ENCODE measurements around the gene ATL1.

ATL1 gene

DNA sequence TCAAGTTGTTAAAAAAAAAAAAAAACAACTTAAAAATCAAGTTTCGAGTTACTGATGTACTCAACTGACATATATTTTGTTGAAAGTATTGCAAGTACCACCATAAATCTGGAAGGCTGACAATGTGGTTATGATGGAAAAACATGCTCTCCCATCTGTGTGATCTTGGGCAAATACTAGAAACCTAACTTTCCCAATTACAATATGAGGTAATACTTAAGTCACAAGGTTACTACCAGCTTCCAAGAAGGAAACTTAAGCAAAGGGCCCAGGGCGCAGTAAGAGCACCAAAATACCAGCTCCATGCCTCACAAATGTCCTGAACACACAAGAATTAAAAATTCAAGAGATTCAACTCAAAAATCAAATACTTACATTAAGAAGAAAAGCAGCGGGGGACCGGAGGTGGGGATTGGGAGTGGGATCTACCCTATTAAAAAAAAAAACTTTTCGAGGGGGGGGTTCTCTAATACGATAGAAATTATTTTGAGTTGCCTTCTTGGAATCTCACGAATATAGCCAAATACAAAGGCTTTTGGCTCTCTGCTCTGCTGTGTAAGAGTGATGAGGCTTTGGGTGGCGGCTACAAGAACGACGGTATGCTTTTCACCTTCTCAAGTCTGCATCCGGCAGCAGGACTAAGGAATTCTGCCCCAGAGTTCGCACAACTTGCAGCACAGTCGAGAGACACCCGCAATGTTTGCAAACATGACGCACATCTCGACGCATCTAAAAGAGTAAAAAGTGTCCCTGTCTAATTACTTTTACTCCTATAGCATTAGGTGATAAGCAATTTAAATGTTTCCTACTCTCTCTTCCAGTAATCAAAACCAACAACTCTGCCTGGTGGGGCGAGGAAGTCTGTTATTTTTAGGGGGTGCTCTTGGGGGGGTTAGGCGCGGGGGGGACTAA is 107.1 kb downstream of the ATL1 start:
- Histone ChIP-seq H3K9me3 (ENCODE audit: severe bottlenecking) (no peaks in the 10 kb centered on the region), H3K27me3 (ENCODE audit: insufficient read depth, poor library complexity, severe bottlenecking) (no peaks in the 10 kb centered on the region), H3K4me3 (ENCODE audit: severe bottlenecking) (peak overlapping the region; percentile 74), H3K27ac (ENCODE audit: poor library complexity, severe bottlenecking) (peak overlapping the region; percentile 88), H3K36me3 (ENCODE audit: low read depth) (peaks cover 27% of the 10 kb centered on the region), H3K4me1 (ENCODE audit: insufficient read depth, poor library complexity, severe bottlenecking) (peaks cover 20% of the 10 kb centered on the region)
- ATAC-seq (ENCODE audit: low read depth) (peak; percentile 59), DNase-seq (ENCODE audit: low spot score) (no peak)
- TF ChIP-seq CTCF (IDR thresholded peaks at IDR 0.05; ENCODE audit: poor library complexity, severe bottlenecking), result no peak

- Histone ChIP-seq H3K36me3 (ENCODE audit: low read depth) (peaks cover 22% of the 10 kb centered on the region), H3K4me3 (ENCODE audit: severe bottlenecking) (peak overlapping the region; percentile 74), H3K9me3 (ENCODE audit: severe bottlenecking) (no peaks in the 10 kb centered on the region), H3K4me1 (ENCODE audit: insufficient read depth, poor library complexity, severe bottlenecking) (peaks cover 20% of the 10 kb centered on the region), H3K27me3 (ENCODE audit: insufficient read depth, poor library complexity, severe bottlenecking) (no peaks in the 10 kb centered on the region), H3K27ac (ENCODE audit: poor library complexity, severe bottlenecking) (peak overlapping the region; percentile 88)
- no peak for TF ChIP-seq CTCF (IDR thresholded peaks at IDR 0.05; ENCODE audit: poor library complexity, severe bottlenecking)
- DNase-seq (ENCODE audit: low spot score), result no peak
- ATAC-seq (ENCODE audit: low read depth), result peak; percentile 50
Measured at GRCh38 chr14:50667684-50667995, 107.7 kb downstream of the ATL1 start.

DNA sequence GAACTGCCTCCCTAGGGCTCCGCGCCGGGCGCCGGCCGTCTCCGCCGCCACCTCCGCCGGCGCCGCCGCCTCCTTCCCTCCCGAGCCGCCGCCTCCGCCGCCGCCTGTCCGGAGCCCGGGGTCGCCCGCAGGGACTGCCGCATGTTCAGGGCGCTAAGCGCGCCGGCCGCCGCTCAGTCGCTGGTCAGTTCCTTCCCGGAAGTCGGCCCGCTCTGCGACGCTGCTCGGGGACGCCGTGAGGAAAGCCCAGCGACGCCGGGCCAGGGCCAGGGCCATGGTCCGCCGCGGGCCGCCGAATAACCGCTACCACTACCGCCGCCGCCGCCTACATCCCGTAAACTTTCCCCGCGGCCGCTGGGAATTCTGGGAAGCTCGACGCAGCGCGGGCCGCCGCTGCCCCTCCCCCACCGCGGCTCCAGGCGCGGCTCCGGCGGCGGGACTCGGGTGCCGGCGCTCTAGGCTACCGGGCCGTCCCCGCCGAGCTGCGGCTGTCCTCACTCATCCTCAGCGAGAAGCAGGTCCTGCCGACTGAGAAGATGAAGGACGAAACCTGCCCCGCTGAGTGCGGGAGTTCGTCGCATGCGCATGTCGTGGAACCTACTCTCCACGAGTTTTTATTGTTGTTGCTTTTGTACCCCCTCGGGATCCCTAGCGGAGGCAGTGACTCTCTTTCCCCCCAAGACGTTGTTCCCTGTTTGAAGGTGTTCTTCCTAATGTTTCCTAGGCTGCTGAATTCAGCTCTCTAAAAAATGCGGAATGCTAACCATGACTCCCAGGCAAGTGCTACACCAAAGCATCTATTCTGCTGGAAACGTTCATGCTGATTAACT is 108.3 kb downstream of the ATL1 start, which contains the start of gene SAV1:
TSS of gene SAV1 (minus strand) at position 311 of the 830 bp plus-strand sequence. CDS start 339 bp downstream, outside the sequence.
- H3K36me3 ChIP-seq (ENCODE audit: low read depth), result peaks cover 22% of the 10 kb centered on the region
- peak; percentile 89 for DNase-seq (ENCODE audit: low spot score)
- TF ChIP-seq CTCF (IDR thresholded peaks at IDR 0.05; ENCODE audit: poor library complexity, severe bottlenecking), result no peak
- H3K9me3 ChIP-seq (ENCODE audit: severe bottlenecking), result no peaks in the 10 kb centered on the region
- peak within 1 kb of the TSS; percentile 74 for H3K4me3 ChIP-seq (ENCODE audit: severe bottlenecking)
- H3K4me1 ChIP-seq (ENCODE audit: insufficient read depth, poor library complexity, severe bottlenecking), result peaks cover 20% of the 10 kb centered on the region
- no peaks in the 10 kb centered on the region for H3K27me3 ChIP-seq (ENCODE audit: insufficient read depth, poor library complexity, severe bottlenecking)
- H3K27ac ChIP-seq (ENCODE audit: poor library complexity, severe bottlenecking), result peak within 1 kb of the TSS; percentile 88
- ATAC-seq (ENCODE audit: low read depth), result peak; percentile 67

GRCh38 chr14:50668826-50669143 is 108.8 kb downstream of the ATL1 start:
- Histone ChIP-seq H3K27ac (ENCODE audit: poor library complexity, severe bottlenecking) (peak overlapping the region; percentile 88), H3K9me3 (ENCODE audit: severe bottlenecking) (no peaks in the 10 kb centered on the region), H3K4me1 (ENCODE audit: insufficient read depth, poor library complexity, severe bottlenecking) (peaks cover 20% of the 10 kb centered on the region), H3K27me3 (ENCODE audit: insufficient read depth, poor library complexity, severe bottlenecking) (no peaks in the 10 kb centered on the region), H3K4me3 (ENCODE audit: severe bottlenecking) (peak overlapping the region; percentile 74), H3K36me3 (ENCODE audit: low read depth) (peaks cover 20% of the 10 kb centered on the region)
- no peak for TF ChIP-seq CTCF (IDR thresholded peaks at IDR 0.05; ENCODE audit: poor library complexity, severe bottlenecking)
- no peak for ATAC-seq (ENCODE audit: low read depth)
- no peak for DNase-seq (ENCODE audit: low spot score)
